GM12891 (cell line): Measurements from ENCODE around the gene SCGB1C2.

Experiments used
- POLR2A ChIP-seq: IDR thresholded peaks from 2 replicates; pipeline ENCODE4 v1.6.1; 2011; ENCODE audit warnings: low read depth, low read length, control low read depth
- POLR2AphosphoS5 ChIP-seq: IDR thresholded peaks from 2 replicates; pipeline ENCODE4 v1.6.1; 2011; ENCODE audit warnings: low read depth, low read length, control low read depth
- TAF1 ChIP-seq: IDR thresholded peaks from 2 replicates; pipeline ENCODE4 v1.6.1; 2011; ENCODE audit warnings: low read depth, low read length, control low read depth

DNA sequence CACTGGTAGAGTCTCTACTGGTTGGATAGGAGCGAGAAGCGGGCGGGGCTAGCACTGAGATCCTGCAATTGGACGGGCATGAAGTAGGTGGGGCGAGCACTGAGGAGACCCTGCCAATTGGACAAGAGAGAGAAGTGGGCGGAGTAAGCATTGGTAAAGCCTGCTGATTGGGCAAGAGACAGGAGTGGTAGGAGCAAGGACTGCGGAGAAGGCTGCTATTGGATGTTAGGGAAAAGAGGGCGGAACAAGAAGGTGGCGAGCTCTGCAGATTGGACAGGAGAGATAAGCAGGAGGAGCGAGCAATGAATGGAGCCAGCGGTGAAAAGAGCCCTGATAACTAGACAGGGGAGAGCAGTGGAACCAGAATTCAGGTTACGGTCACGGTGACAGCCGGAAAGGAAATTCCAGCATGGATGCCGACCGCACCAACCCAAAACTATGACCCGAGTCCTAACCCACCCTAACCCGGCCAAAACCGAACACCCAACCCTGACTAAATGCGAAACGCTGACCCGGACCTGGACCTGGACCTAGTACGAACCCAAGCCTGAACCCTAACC is 4.8 kb downstream of the SCGB1C2 start:
- no peak for TF ChIP-seq POLR2A
- no peak for TF ChIP-seq TAF1
- no peak for TF ChIP-seq POLR2AphosphoS5
